Measurements from ENCODE around the gene TCF4.

GRCh38 chr18:55309249-55309648, 278.7 kb downstream of the TCF4 start:
- TF ChIP-seq POLR2AphosphoS5 (IDR thresholded peaks at IDR 0.05; ENCODE audit: low read depth, low read length) (no peak), POLR2A (IDR thresholded peaks at IDR 0.05; ENCODE audit: low read depth, low read length) (no peak)
